Choroid plexus epithelial cell (primary cell): ENCODE results near the gene ADARB1.

Source experiments
- DNase-seq: peaks from one replicate; pipeline ENCODE4 v3.0.0-alpha.2; 2010; ENCODE audit warnings: low read depth
- H3K4me3 ChIP-seq: 2 replicates; pipeline ENCODE4 v1.5.1; 2011; ENCODE audit warnings: low read depth, mild to moderate bottlenecking, control low read depth, low read length, moderate library complexity
- CTCF ChIP-seq: conservative IDR thresholded peaks from 2 replicates; pipeline ENCODE4 v1.5.1; 2011; ENCODE audit warnings: low read depth, mild to moderate bottlenecking, control low read depth, inconsistent platforms, low read length, moderate library complexity

The ADARB1 gene

GRCh38 chr21:45202889-45203288, 128.5 kb downstream of the ADARB1 start:
- DNase-seq: no peak
- TF ChIP-seq CTCF: no peak
- H3K4me3 ChIP-seq: no peak overlapping the region

GRCh38 chr21:45203983-45204382, 129.6 kb downstream of the ADARB1 start:
- no peak overlapping the region for H3K4me3 ChIP-seq
- no peak for TF ChIP-seq CTCF
- DNase-seq: no peak

- no peak for DNase-seq
- H3K4me3 ChIP-seq: no peak overlapping the region
- TF ChIP-seq CTCF: no peak
Observed at GRCh38 chr21:45204395-45204794, 130.0 kb downstream of the ADARB1 start.

- DNase-seq: no peak
- H3K4me3 ChIP-seq: no peak overlapping the region
- no peak for TF ChIP-seq CTCF
Observed at GRCh38 chr21:45207839-45208626, 133.7 kb downstream of the ADARB1 start.

- DNase-seq: peak; percentile 56
- H3K4me3 ChIP-seq: no peak overlapping the region
- TF ChIP-seq CTCF: no peak
Observed at GRCh38 chr21:45208627-45208951, 134.2 kb downstream of the ADARB1 start.

- TF ChIP-seq CTCF: no peak
- peak; percentile 81 for DNase-seq
- peak overlapping the region; percentile 9 for H3K4me3 ChIP-seq
Observed at GRCh38 chr21:45209046-45209445, 134.7 kb downstream of the ADARB1 start.

GRCh38 chr21:45209685-45210284, 135.4 kb downstream of the ADARB1 start:
- no peak for DNase-seq
- no peak for TF ChIP-seq CTCF

More at GRCh38 chr21:45209685-45210284, 135.4 kb downstream of the ADARB1 start:
- no peak overlapping the region for H3K4me3 ChIP-seq
